Stimulated activated CD4-positive, alpha-beta T cell treated with anti-CD3 and anti-CD28 coated beads, Interleukin-12 subunit alpha, Interleukin-12 subunit beta, amount 100 ng/mL, for 24 hours (primary cell): Measurements from ENCODE around the gene MAGEF1.

Source experiments
- DNase-seq, 2 experiments: peaks; one replicate each; pipeline ENCODE4 v3.0.0-alpha.2; 2020; ENCODE audit warnings: low read depth in 2 of 2

The MAGEF1 gene

DNA sequence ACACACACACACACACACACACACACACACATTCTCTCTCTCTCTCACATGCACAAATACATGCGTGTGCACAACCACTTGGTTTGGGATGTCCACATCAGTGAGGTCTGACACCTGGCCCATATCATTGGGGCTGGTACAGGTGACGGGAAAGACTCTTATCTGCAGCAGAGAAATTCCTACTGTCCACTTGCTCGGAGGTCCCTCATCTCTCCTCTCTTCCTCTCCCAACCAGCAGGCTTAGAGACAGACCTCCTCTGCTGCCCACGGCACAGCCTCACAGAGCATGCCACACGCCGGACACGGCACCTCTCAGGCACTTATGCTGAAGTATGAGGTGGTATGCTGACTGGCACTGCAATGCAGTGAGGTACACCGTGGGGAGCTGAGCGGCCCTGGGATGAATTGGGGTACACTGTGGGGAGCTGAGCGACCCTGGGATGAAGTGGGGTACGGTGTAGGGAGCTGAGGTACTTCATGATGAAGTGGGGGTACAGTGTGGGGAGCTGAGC is 41.7 kb downstream of the MAGEF1 start:
- no peak for DNase-seq

DNA sequence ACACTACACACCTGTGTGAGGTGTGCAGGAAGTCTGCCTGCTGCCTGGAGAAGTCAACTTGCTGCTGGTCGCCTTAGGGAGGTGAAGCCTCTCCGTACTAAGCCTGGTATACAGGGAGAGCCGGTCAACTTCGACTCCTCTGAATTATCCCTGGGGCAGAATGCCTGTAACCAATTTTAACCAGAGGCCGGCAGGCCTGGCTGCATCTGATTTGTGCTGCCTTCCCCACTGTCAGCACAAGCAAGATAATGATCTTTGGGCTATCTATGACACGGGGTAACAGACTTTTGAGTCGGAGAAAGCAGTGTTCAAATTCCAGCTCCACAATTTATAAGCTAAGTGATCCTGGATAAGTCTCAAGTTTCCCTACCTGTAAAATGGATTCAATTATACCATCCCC is 42.3 kb downstream of the MAGEF1 start:
- DNase-seq: no peak

DNA sequence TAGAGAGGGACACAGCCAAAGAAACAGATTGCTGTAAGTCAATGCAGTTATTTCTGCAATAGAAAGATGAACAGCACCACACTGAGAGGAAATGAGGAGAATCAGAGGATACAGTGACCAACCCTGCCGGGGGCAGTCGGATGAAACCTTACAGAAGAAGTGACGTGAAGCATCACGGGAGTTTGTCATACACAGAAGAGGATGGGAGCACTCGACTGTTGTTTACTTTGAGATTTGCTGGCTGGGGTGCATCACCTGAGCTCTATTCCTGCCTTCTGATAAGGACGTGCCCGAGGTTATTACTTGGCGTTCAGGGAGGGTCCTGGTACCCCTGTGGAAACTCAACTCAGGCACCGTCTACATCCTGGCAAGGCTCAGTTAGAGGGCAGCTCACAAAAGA is 45.4 kb downstream of the MAGEF1 start:
- DNase-seq: no peak

DNA sequence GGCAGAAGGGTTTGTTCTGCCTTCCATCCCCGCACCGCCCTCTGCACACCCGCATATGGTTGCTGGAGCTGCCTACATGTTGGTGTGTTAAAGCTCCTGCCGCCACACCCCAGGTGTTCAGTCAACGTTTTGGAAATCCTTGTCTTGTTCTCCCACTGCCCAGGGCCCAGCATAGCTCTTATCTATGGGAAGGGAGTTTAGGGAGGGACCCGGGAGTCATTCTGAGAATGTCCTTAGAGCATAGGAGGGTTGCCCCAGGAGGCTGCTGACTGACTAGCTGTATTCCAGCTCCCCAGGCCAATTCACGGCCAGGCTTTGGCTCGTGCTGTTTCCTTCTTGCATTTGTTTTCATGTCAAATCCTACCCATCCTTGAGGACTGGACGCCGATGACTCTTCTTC is 46.8 kb downstream of the MAGEF1 start:
- DNase-seq: no peak

DNA sequence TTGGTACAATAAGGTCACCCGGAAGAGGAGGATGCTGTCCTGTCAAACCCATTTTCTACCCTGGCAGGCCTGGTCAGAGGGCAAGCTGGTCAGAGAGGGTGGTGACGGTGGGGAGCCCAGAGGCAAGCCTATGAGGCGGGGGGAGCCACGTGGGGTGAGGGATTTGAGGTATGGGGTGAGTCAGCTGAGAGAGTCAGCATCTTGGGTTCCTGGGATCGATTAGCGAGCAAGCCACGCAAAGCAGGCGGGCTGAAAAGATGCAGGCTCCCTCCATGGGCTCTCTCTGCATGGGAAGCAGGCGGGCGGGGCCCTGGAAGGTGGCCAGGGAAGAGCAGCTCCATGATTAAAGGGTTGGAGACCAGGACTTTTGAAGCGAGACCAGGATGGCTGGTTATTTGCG is 48.1 kb downstream of the MAGEF1 start:
- DNase-seq: no peak

DNA sequence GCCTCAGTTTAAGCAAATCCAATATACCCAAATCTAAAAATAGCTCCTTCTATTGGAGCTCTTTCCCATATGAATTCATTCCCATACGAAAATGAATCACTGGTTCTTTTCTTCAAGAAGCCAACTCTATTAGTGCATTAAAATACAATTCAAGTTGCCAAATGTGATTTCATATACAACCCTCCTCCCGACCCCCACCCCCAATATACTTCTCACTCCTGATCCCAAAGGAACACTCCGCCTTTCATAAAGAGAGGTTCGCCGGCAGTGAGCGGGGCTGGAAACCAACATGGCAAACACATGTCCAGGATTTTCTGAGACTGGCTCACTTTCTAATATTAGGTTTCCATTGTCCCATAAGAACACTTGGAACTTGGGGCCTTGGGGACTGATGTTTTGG is 48.5 kb downstream of the MAGEF1 start:
- DNase-seq: no peak

DNA sequence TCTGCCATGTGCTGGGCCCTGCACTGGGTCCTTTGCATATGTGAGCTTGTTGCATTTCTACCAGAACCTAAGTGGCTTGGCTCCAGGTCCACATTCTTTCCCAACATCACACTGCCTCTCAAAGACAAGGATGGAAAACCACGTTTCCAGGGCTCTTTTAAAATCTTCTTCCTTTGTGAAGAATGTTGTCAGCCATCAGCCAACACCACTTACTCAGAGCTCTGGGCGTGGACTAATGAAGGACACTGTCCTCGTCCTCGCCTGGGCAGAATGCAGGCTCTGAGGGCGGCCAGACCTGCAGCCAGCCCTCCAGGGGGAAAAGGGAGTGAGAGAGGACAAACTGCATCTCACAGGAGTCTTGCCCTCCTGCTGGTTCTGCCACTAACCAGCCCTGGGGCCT is 49.7 kb downstream of the MAGEF1 start:
- no peak for DNase-seq

DNA sequence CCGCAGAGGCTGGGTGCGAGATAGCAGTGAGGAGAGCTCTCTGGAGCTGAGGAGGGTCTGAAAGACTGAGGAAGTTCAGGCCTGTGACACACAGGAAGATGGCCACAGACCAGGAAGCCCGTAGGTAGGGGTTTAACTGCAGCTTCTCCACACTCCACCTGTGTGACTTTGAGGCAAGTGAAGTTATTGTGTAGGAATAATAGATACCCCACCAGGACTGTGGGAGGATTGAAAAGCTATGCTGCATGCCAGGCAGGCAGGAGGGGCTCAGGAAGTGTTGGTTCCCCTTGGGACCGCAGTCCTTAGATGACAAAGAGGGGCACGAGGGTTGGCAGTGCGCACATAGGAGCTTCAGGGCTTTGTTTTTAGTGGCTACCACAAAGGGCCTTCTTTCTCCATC is 50.9 kb downstream of the MAGEF1 start:
- no peak for DNase-seq
